CD8-positive, alpha-beta memory T cell (primary cell): ENCODE measurements around the gene IDH2. TPM values are rescaled to one million over a fixed set of nuclear protein-coding genes. Genes with fewer than 3 reads are reported as not detected.

Source experiments
- CTCF ChIA-PET: fragments of 350-600 bp; sonication (Branson Sonifier 250); formaldehyde crosslinking; loops from one replicate; lab custom pipeline; 2021; ENCODE audit warnings: antibody characterized with exemption; lab: Charles Lee
- POLR2A ChIA-PET: fragments of 350-600 bp; sonication (Branson Sonifier 250); formaldehyde crosslinking; loops from one replicate; lab custom pipeline; 2021; ENCODE audit warnings: antibody characterized with exemption; lab: Charles Lee
- DNase-seq, 5 donors: peaks; one replicate each; pipeline versions ENCODE4 v3.0.0 to v3.0.0-alpha.2; 2020 to 2022; ENCODE audit warnings: mixed read lengths in 1 of 5
- H3K27ac ChIP-seq: one replicate; pipeline ENCODE4 v1.7.0; 2013; ENCODE audit warnings: low read depth, mild to moderate bottlenecking, low read length, moderate library complexity
- H3K27me3 ChIP-seq: 2 replicates; pipeline ENCODE4 v1.7.0; 2013; ENCODE audit warnings: low read length, mild to moderate bottlenecking; ENCODE audit not compliant: insufficient read depth, poor library complexity, severe bottlenecking
- H3K36me3 ChIP-seq: 2 replicates; pipeline ENCODE4 v1.7.0; 2013; ENCODE audit warnings: mild to moderate bottlenecking, low read length, moderate library complexity; ENCODE audit not compliant: insufficient read depth
- H3K4me1 ChIP-seq: 2 replicates; pipeline ENCODE4 v1.7.0; 2013; ENCODE audit warnings: mild to moderate bottlenecking, low read length, moderate library complexity; ENCODE audit not compliant: insufficient read depth
- H3K4me3 ChIP-seq: 2 replicates; pipeline ENCODE4 v1.7.0; 2013; ENCODE audit warnings: mild to moderate bottlenecking, low read length
- H3K9me3 ChIP-seq: 2 replicates; pipeline ENCODE4 v1.7.0; 2013; ENCODE audit warnings: mild to moderate bottlenecking, low read length
- H3K27ac Mint-ChIP-seq, 8 donors: one replicate each; pipeline ENCODE4 v1.8.0; 2020 to 2021; ENCODE audit warnings: mixed read lengths in 8 of 8, mild to moderate bottlenecking in 6 of 8, inconsistent platforms in 3 of 8, moderate library complexity in 3 of 8
- H3K27me3 Mint-ChIP-seq, 2 donors: one replicate each; pipeline ENCODE4 v1.8.0; 2020 to 2021; ENCODE audit warnings: mixed read lengths in 2 of 2, mild to moderate bottlenecking in 1 of 2, moderate library complexity in 1 of 2
- H3K36me3 Mint-ChIP-seq, 3 donors: one replicate each; pipeline ENCODE4 v1.8.0; 2020 to 2021; ENCODE audit warnings: mixed read lengths in 3 of 3, inconsistent platforms in 1 of 3, mild to moderate bottlenecking in 1 of 3
- H3K4me1 Mint-ChIP-seq, 3 donors: one replicate each; pipeline ENCODE4 v1.8.0; 2020 to 2021; ENCODE audit warnings: mixed read lengths in 3 of 3, inconsistent platforms in 1 of 3, mild to moderate bottlenecking in 1 of 3
- H3K4me3 Mint-ChIP-seq, 7 donors: one replicate each; pipeline ENCODE4 v1.8.0; 2020 to 2021; ENCODE audit warnings: mixed read lengths in 7 of 7, mild to moderate bottlenecking in 6 of 7, moderate library complexity in 4 of 7, inconsistent platforms in 2 of 7
- H3K9me3 Mint-ChIP-seq, 5 donors: one replicate each; pipeline ENCODE4 v1.8.0; 2020 to 2022; ENCODE audit warnings: mixed read lengths in 5 of 5, mild to moderate bottlenecking in 3 of 5, moderate library complexity in 2 of 5, inconsistent platforms in 1 of 5
- polyA plus RNA-seq: library from polyadenylated mRNA; unstranded; fragments of 300-500 nt; fragmentation: Illumina TruSeq; gene quantifications from one replicate; pipeline ENCODE4 v1.2.3, GENCODE V29; 2021
- total RNA-seq, 2 experiments: library from RNA; stranded (reverse); gene quantifications; one replicate each; pipeline ENCODE4 v1.2.3, GENCODE V29; 2021

Gene IDH2
- total and polyA plus RNA-seq, 3 experiments from 2014 or later: 72.8 to 148 (median 73.8) TPM

DNA sequence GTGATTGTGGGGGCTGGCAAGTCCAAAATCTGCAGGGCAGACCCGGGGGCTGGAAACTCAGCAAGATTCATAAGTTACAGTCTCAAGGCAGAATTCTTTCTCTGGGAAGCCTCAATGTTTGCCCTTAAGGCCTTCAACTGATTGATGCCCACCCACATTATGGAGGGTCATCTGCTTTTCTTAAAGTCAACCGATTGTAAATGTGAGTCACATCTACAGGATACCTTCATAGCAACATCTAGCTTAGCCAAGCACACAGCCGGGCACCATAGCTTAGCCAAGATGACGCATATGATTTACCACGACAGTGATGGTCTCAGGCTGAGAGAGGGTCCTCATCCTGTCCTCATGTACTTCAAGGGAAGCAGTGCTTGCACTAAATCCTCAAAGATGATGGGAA is 43.5 kb downstream of the IDH2 start:
- peak overlapping the region; percentile 79 to 94 (median 88) for H3K27ac Mint-ChIP-seq
- Histone ChIP-seq H3K36me3 (no peaks in the 10 kb centered on the region), H3K4me3 (no peak overlapping the region), H3K27ac (peak overlapping the region; percentile 49), H3K27me3 (no peaks in the 10 kb centered on the region), H3K9me3 (no peaks in the 10 kb centered on the region), H3K4me1 (peaks cover 38% of the 10 kb centered on the region)
- no peak for DNase-seq
- H3K9me3 Mint-ChIP-seq: no peaks in the 10 kb centered on the region
- H3K36me3 Mint-ChIP-seq: no peaks in the 10 kb centered on the region
- ChIA-PET POLR2A (no interaction called here), CTCF (interaction anchor here (1.5 kb wide), 1 partner anchor 11 kb away, joined by 4 read pairs; no protein-coding TSS in a partner anchor)
- peak overlapping the region in 4 of 7 donors; percentile 11 to 54 (median 46) for H3K4me3 Mint-ChIP-seq
- H3K27me3 Mint-ChIP-seq: no peaks in the 10 kb centered on the region
- H3K4me1 Mint-ChIP-seq: peaks cover 32 to 50% (median 44%) of the 10 kb centered on the region in 3 donors

DNA sequence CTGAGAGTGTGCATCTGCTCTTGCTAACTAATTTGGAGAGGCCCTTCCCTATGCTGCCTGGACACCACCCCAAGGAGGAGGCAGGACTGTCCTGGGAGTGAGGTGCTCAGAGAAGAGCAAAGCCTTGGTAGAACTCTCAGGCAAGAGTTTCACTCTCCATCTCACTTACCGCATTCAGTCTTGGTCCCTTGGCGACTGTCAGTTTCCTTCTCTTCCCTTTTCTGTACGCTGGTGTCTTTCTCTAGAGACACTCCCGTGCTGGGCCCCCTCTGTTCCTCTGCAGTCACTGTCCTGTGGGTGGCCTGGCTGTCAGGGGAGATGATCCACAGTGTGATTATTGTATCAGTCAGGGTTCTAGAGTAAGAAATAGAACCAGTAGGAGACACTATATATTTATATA is 44.0 kb downstream of the IDH2 start:
- DNase-seq: no peak
- POLR2A ChIA-PET: no interaction called here
- no peaks in the 10 kb centered on the region for H3K36me3 Mint-ChIP-seq
- Histone ChIP-seq H3K4me3 (no peak overlapping the region), H3K9me3 (no peaks in the 10 kb centered on the region), H3K27ac (no peak overlapping the region), H3K36me3 (no peaks in the 10 kb centered on the region), H3K4me1 (peaks cover 38% of the 10 kb centered on the region), H3K27me3 (no peaks in the 10 kb centered on the region)
- no peaks in the 10 kb centered on the region for H3K27me3 Mint-ChIP-seq
- no peak overlapping the region for H3K4me3 Mint-ChIP-seq
- CTCF ChIA-PET: no interaction called here
- no peaks in the 10 kb centered on the region for H3K9me3 Mint-ChIP-seq
- peak overlapping the region in 7 of 8 donors; percentile 46 to 89 (median 76) for H3K27ac Mint-ChIP-seq
- peaks cover 32 to 50% (median 42%) of the 10 kb centered on the region in 3 donors for H3K4me1 Mint-ChIP-seq

DNA sequence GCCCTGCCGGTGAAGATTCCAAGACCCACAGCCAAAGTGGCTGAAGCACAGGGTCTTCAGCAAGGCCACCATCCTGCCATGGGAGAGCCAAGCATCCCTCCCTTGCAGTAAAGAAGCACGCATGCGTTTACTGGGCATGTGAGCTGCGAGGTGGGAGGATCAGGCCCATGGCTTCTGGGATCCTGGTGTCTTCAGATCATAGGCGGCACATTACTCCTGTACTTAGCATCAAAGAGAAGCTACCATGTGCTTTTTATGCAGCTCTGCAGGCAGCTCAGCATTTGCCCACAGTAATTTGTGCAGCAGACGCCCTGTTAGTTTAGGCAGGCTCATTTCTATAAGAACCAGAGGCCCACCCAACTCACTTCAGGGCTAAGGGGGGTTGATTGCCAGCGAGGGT is 45.7 kb downstream of the IDH2 start:
- no peaks in the 10 kb centered on the region for H3K36me3 ChIP-seq
- H3K27me3 ChIP-seq: no peaks in the 10 kb centered on the region
- ChIA-PET POLR2A (no interaction called here), CTCF (no interaction called here)
- Mint-ChIP-seq H3K4me1 (peaks cover 26 to 43% (median 29%) of the 10 kb centered on the region in 3 donors), H3K27me3 (peaks cover 0 to 1% of the 10 kb centered on the region in 2 donors), H3K36me3 (no peaks in the 10 kb centered on the region), H3K9me3 (no peaks in the 10 kb centered on the region), H3K27ac (no peak overlapping the region), H3K4me3 (no peak overlapping the region)
- H3K9me3 ChIP-seq: no peaks in the 10 kb centered on the region
- no peak for DNase-seq
- H3K27ac ChIP-seq: no peak overlapping the region
- peaks cover 25% of the 10 kb centered on the region for H3K4me1 ChIP-seq
- no peak overlapping the region for H3K4me3 ChIP-seq

DNA sequence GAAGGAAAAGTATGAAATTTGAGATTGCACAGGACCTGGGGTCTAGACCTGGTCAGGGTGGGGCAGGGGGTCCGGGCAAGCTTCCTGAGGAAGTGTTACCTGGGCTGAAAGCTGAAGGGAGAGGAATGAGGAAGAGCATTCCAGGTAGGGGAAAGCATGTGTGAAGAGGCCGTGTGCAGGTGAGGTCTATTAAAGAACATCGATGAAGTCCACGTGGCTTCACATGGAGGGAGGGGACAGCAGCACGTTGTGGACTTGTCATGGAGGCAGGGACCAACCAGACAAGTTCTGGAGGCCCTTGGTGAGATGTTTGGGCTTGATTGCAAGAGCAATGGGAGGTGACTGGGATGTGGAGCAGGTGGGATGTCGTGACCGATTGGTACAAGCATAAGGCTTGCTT is 47.1 kb downstream of the IDH2 start:
- Mint-ChIP-seq H3K27ac (peak overlapping the region in 3 of 8 donors; percentile 35 to 82 (median 64)), H3K4me1 (peaks cover 21 to 37% (median 23%) of the 10 kb centered on the region in 3 donors), H3K4me3 (no peak overlapping the region), H3K36me3 (no peaks in the 10 kb centered on the region), H3K27me3 (peaks cover 0 to 1% of the 10 kb centered on the region in 2 donors), H3K9me3 (no peaks in the 10 kb centered on the region)
- no peak for DNase-seq
- ChIA-PET CTCF (interaction anchor here (1.0 to 1.4 kb wide), 2 partner anchors 16 to 38 kb away, joined by 3 to 4 read pairs; no protein-coding TSS in a partner anchor), POLR2A (no interaction called here)
- Histone ChIP-seq H3K36me3 (no peaks in the 10 kb centered on the region), H3K4me3 (no peak overlapping the region), H3K9me3 (no peaks in the 10 kb centered on the region), H3K27ac (no peak overlapping the region), H3K4me1 (peaks cover 15% of the 10 kb centered on the region), H3K27me3 (no peaks in the 10 kb centered on the region)

DNA sequence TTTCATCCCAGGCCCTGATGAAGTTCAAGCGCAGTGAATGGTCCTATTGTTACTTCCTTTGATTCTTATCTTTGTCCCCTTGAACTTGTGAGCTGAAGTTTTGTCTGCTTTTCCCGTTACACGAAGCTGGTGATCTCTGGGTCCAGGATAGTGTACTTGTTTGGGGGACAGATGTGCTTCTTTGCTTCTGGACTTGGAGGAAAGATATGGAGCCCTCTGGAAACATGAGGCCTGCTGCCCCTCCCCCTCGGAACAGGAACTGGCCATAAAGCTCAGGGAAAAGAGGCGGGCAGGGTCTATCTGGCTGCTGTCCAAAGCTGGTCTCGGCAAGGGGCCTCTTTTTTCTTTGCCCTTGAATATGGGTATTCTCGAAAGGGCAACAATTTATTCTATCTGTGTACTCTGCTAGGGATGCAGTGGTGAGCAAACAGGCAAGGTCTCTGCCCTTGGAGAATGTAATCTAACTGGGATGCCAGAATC is 47.6 kb downstream of the IDH2 start:
- DNase-seq: no peak
- Mint-ChIP-seq H3K27ac (peak overlapping the region in 2 of 8 donors; percentile 33 to 37), H3K4me3 (no peak overlapping the region), H3K4me1 (peaks cover 16 to 32% (median 18%) of the 10 kb centered on the region in 3 donors), H3K9me3 (no peaks in the 10 kb centered on the region), H3K27me3 (peaks cover 0 to 1% of the 10 kb centered on the region in 2 donors), H3K36me3 (no peaks in the 10 kb centered on the region)
- Histone ChIP-seq H3K27me3 (no peaks in the 10 kb centered on the region), H3K9me3 (no peaks in the 10 kb centered on the region), H3K4me3 (no peak overlapping the region), H3K4me1 (peaks cover 10% of the 10 kb centered on the region), H3K27ac (no peak overlapping the region), H3K36me3 (no peaks in the 10 kb centered on the region)
- ChIA-PET POLR2A (no interaction called here), CTCF (interaction anchor here (1.0 to 1.4 kb wide), 2 partner anchors 17 to 37 kb away, joined by 3 to 4 read pairs; no protein-coding TSS in a partner anchor)

DNA sequence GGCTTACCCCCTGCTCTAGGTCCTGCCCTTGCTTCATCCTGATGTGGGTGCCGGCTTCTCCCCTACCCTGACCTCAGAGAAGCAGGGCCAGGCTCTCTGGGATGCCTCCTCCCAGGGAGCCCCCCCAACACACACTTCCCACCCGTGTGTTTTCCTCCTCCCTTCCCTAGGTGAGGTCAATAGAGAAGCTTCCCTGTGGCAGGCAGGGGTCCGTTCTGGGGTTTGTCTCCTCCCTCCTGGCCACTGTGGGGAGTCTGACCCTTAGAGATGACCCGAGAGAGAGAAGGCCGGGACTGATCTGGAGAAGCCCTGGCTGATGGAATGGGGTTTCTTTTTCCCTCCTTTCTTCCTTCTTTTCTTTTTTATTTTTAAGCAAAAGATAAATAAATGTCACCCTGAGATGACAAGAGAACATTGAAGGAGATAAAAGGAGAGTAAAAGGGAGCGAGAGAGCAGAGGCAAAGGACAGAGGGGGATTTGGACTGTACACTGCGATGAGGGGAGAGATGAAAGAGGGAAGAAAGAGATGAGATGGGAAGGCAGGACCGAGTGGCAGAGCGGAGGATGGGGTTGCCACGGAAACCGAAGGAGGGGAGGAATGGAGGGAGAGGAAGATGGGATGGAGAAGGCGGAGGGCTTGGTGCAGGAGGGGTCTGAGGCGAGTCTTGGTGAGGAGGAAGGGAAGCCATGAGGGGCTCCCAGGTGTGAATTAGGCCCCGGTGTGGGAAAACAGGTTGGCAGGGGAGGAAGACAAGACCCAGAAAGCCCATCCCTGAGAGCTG is 48.4 kb downstream of the IDH2 start:
- POLR2A ChIA-PET: no interaction called here
- H3K4me1 Mint-ChIP-seq: peaks cover 8 to 24% (median 10%) of the 10 kb centered on the region in 3 donors
- H3K27ac Mint-ChIP-seq: peak overlapping the region in 2 of 8 donors; percentile 43 to 71

DNA sequence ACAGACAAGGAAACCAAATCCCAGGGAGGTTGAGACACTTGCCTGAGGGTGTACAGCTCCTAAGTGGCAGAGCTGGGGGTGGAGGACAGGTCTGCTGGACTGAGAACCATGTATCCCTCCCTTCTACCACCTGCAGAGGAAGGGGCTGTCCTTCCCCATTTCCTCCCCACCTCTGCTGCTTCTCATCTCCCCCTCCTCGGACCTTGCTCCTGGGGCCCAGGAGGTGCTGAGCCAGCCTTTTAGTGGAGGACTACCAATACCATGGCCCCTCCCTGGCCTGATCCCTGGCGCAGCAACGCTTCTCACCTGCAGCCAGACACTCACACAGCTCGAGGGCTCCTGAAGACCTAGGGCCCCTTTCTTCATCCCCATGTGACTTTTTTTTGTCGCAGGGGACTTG is 50.4 kb downstream of the IDH2 start:
- Mint-ChIP-seq H3K27ac (peak overlapping the region in 3 of 8 donors; percentile 27 to 82 (median 60)), H3K36me3 (no peaks in the 10 kb centered on the region), H3K4me3 (no peak overlapping the region), H3K9me3 (no peaks in the 10 kb centered on the region), H3K4me1 (peaks cover 3 to 13% (median 5%) of the 10 kb centered on the region in 3 donors), H3K27me3 (peaks cover 0 to 1% of the 10 kb centered on the region in 2 donors)
- H3K27ac ChIP-seq: no peak overlapping the region
- ChIA-PET CTCF (interaction anchor here (0.9 kb wide), 1 partner anchor 153 kb away, joined by 3 read pairs; no protein-coding TSS in a partner anchor), POLR2A (no interaction called here)
- no peaks in the 10 kb centered on the region for H3K36me3 ChIP-seq
- H3K4me3 ChIP-seq: no peak overlapping the region
- no peaks in the 10 kb centered on the region for H3K9me3 ChIP-seq
- H3K4me1 ChIP-seq: no peaks in the 10 kb centered on the region
- no peaks in the 10 kb centered on the region for H3K27me3 ChIP-seq
- DNase-seq: no peak

More for the DNA sequence above, 48.4 kb downstream of the IDH2 start:
- Histone ChIP-seq H3K27ac (no peak overlapping the region), H3K27me3 (no peaks in the 10 kb centered on the region), H3K36me3 (no peaks in the 10 kb centered on the region), H3K4me1 (peaks cover 2% of the 10 kb centered on the region), H3K9me3 (no peaks in the 10 kb centered on the region), H3K4me3 (no peak overlapping the region)
- DNase-seq: no peak
- CTCF ChIA-PET: interaction anchor here (1.4 kb wide), 1 partner anchor 36 kb away, joined by 3 read pairs; no protein-coding TSS in a partner anchor
- no peaks in the 10 kb centered on the region for H3K9me3 Mint-ChIP-seq
- peaks cover 0 to 1% of the 10 kb centered on the region in 2 donors for H3K27me3 Mint-ChIP-seq
- no peaks in the 10 kb centered on the region for H3K36me3 Mint-ChIP-seq
- H3K4me3 Mint-ChIP-seq: no peak overlapping the region
